ENCODE data around the gene IRF2.

Gene IRF2

DNA sequence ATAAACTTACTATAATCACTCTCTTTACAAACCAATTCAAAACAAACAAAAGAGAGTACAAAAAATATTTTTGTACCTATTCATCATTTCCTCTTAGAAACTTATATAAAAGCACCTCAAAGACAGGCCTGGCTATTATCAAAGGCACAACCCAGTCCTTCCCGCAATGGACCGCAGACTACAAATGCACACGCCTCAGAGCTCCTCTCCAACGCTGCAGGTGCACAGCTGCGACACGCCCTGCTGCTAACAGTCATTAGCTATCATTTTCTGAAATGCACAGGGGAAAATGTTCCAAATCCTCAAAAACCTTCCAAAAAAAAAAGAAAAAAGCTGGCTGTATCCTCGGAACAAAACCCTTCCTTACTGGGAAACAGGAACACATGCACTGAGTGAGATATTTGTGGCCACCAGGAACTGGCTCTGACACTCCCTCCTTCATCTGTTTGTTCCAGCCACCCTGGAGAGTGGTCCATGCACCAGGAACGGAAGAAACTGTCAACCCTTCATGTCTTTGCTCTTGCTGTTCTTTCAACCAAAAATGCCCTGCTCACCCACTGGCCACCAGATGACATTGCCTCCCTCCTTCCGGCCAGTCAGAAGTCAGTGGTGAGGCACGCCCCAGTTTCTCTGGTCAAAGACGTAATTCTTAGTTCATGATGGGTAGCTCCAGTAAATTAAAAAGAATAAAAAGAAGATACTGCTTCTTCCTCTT, 16.7 kb downstream of the IRF2 start:
- Histone ChIP-seq H3K4me3 (ENCODE audit: low read length) (no peak overlapping the region), H3K9ac (ENCODE audit: low read length) (no peak overlapping the region), H3K4me1 (ENCODE audit: control insufficient read depth, insufficient read depth, low read length) (peaks cover 42% of the 10 kb centered on the region), H3K36me3 (ENCODE audit: control insufficient read depth, insufficient read depth, low read length) (no peaks in the 10 kb centered on the region), H3K27me3 (ENCODE audit: control insufficient read depth, insufficient read depth, low read length) (no peaks in the 10 kb centered on the region), H3K9me3 (ENCODE audit: control insufficient read depth, low read length) (no peaks in the 10 kb centered on the region)

DNA sequence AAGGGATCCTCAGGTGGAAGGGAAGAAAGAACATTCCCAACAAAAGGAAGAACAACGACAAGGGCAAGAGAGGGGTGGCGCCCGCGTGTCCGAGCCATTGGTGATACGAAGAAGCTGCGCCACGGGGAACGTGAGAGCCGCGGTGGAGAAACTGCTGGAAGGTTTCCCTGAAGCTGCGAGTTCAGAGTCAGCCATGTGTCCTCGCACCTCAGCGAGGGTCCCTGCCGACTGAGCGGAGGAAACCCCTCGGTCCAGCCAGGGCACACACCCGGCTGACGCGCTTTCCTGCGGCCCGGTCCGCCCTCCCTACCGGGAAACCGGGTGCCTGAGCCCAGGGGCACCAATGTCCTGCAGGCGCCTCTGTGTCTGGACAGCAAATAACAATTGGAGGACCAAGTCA, 18.0 kb downstream of the IRF2 start:
- peaks cover 32% of the 10 kb centered on the region for H3K4me1 ChIP-seq (ENCODE audit: control insufficient read depth, insufficient read depth, low read length)
- H3K27me3 ChIP-seq (ENCODE audit: control insufficient read depth, insufficient read depth, low read length), result no peaks in the 10 kb centered on the region
- no peak overlapping the region for H3K4me3 ChIP-seq (ENCODE audit: low read length)
- no peak overlapping the region for H3K9ac ChIP-seq (ENCODE audit: low read length)
- H3K36me3 ChIP-seq (ENCODE audit: control insufficient read depth, insufficient read depth, low read length), result no peaks in the 10 kb centered on the region
- H3K9me3 ChIP-seq (ENCODE audit: control insufficient read depth, low read length), result no peaks in the 10 kb centered on the region

GRCh38 chr4:184455299-184455698, 19.1 kb downstream of the IRF2 start:
- Histone ChIP-seq H3K9ac (ENCODE audit: low read length) (no peak overlapping the region), H3K9me3 (ENCODE audit: control insufficient read depth, low read length) (no peaks in the 10 kb centered on the region), H3K27me3 (ENCODE audit: control insufficient read depth, insufficient read depth, low read length) (no peaks in the 10 kb centered on the region), H3K4me3 (ENCODE audit: low read length) (no peak overlapping the region), H3K4me1 (ENCODE audit: control insufficient read depth, insufficient read depth, low read length) (peaks cover 39% of the 10 kb centered on the region), H3K36me3 (ENCODE audit: control insufficient read depth, insufficient read depth, low read length) (no peaks in the 10 kb centered on the region)

DNA sequence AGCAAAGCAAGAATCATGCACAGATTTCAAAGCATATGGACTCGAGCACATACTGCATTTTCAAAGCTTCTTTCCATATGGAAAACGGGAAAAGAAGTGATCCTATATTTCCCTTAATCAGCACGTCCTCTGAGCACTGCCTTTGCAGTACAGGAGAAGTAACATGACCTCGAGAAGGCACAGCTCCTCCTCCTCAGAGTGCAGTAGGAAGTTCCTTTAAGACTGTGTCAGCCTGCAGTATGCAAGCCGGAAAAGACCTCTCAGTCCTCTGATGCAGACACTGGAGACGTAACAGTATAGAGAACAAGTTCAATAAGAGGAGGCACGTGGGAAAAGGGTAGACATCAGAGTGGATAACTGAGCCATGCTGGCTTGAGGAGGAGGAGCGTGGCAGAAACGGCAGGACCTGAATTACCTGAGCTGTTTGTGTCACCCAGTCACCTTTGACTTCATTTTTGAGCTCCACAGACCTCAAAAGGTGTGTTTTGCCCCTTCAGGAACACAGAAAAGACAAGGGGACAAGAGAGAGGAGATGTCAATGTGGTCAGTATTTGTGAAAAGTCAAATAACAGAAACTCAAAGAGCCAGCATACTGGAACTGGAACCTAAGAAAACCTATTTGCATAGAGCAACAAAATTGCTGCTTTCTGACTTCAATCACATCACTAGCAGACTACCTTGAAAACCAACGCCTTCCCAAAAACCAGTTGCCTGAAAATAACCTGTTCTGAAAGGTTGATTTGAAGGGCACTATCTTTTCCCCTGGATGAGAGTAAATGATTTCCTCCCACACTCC, 20.8 kb downstream of the IRF2 start:
- H3K4me1 ChIP-seq (ENCODE audit: control insufficient read depth, insufficient read depth, low read length), result peaks cover 56% of the 10 kb centered on the region
- H3K27me3 ChIP-seq (ENCODE audit: control insufficient read depth, insufficient read depth, low read length), result no peaks in the 10 kb centered on the region
- H3K4me3 ChIP-seq (ENCODE audit: low read length), result no peak overlapping the region
- H3K9me3 ChIP-seq (ENCODE audit: control insufficient read depth, low read length), result no peaks in the 10 kb centered on the region
- peak overlapping the region; percentile 60 for H3K9ac ChIP-seq (ENCODE audit: low read length)
- H3K36me3 ChIP-seq (ENCODE audit: control insufficient read depth, insufficient read depth, low read length), result no peaks in the 10 kb centered on the region

DNA sequence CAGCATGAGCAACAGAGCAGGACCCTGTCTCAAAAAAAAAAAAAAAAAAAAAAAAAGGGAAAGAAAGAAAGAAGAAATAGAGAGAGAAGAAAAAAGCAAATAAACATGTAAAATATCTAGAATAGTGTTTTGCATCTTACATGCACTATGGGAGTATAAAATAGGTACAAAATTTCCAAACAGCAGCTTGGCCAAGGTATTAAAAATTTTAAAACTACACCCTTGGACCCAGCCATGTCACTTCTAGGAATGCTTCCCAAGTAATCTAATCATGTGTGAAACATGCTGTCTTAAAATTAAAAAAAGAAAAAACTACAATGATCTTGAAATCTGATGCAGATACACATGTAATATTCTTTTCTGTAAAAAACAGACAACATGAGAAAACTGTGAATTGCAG, 21.6 kb downstream of the IRF2 start:
- H3K9me3 ChIP-seq (ENCODE audit: control insufficient read depth, low read length), result no peaks in the 10 kb centered on the region
- peaks cover 51% of the 10 kb centered on the region for H3K4me1 ChIP-seq (ENCODE audit: control insufficient read depth, insufficient read depth, low read length)
- H3K9ac ChIP-seq (ENCODE audit: low read length), result no peak overlapping the region
- no peak overlapping the region for H3K4me3 ChIP-seq (ENCODE audit: low read length)
- H3K27me3 ChIP-seq (ENCODE audit: control insufficient read depth, insufficient read depth, low read length), result no peaks in the 10 kb centered on the region
- H3K36me3 ChIP-seq (ENCODE audit: control insufficient read depth, insufficient read depth, low read length), result no peaks in the 10 kb centered on the region

DNA sequence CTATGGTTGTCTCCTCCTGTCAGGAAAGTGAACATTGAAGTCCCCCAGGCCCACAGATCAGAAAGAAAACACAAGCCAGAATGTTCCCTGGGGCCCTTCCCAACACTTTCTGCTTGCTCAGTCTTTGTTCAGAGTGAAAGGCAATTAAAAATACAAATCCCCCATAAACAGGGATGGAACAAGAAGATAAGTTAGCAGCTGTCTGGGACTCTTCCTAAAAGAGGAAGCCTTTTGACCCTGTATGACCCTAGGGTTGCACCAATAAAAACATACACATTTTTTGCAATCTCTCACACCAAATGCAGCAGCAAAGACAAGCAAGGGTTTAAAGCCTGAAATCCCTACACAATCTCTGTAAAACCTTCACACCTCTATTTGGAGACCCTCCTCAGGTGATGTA, 22.6 kb downstream of the IRF2 start:
- Histone ChIP-seq H3K27me3 (ENCODE audit: control insufficient read depth, insufficient read depth, low read length) (no peaks in the 10 kb centered on the region), H3K4me1 (ENCODE audit: control insufficient read depth, insufficient read depth, low read length) (peaks cover 44% of the 10 kb centered on the region), H3K9me3 (ENCODE audit: control insufficient read depth, low read length) (no peaks in the 10 kb centered on the region), H3K4me3 (ENCODE audit: low read length) (no peak overlapping the region), H3K9ac (ENCODE audit: low read length) (no peak overlapping the region), H3K36me3 (ENCODE audit: control insufficient read depth, insufficient read depth, low read length) (no peaks in the 10 kb centered on the region)

- H3K4me3 ChIP-seq (ENCODE audit: low read length), result no peak overlapping the region
- H3K9me3 ChIP-seq (ENCODE audit: control insufficient read depth, low read length), result no peaks in the 10 kb centered on the region
- H3K9ac ChIP-seq (ENCODE audit: low read length), result no peak overlapping the region
- peaks cover 44% of the 10 kb centered on the region for H3K4me1 ChIP-seq (ENCODE audit: control insufficient read depth, insufficient read depth, low read length)
- no peaks in the 10 kb centered on the region for H3K27me3 ChIP-seq (ENCODE audit: control insufficient read depth, insufficient read depth, low read length)
- no peaks in the 10 kb centered on the region for H3K36me3 ChIP-seq (ENCODE audit: control insufficient read depth, insufficient read depth, low read length)
These were observed 23.4 kb downstream of the IRF2 start for GRCh38 chr4:184450743-184451535.

- Histone ChIP-seq H3K36me3 (ENCODE audit: control insufficient read depth, insufficient read depth, low read length) (no peaks in the 10 kb centered on the region), H3K9ac (ENCODE audit: low read length) (no peak overlapping the region), H3K4me1 (ENCODE audit: control insufficient read depth, insufficient read depth, low read length) (peaks cover 44% of the 10 kb centered on the region), H3K27me3 (ENCODE audit: control insufficient read depth, insufficient read depth, low read length) (no peaks in the 10 kb centered on the region), H3K4me3 (ENCODE audit: low read length) (no peak overlapping the region), H3K9me3 (ENCODE audit: control insufficient read depth, low read length) (no peaks in the 10 kb centered on the region)
These were observed 24.3 kb downstream of the IRF2 start for GRCh38 chr4:184450045-184450444.

GRCh38 chr4:184448821-184449220, 25.5 kb downstream of the IRF2 start:
- Histone ChIP-seq H3K27me3 (ENCODE audit: control insufficient read depth, insufficient read depth, low read length) (no peaks in the 10 kb centered on the region), H3K4me1 (ENCODE audit: control insufficient read depth, insufficient read depth, low read length) (peaks cover 38% of the 10 kb centered on the region), H3K4me3 (ENCODE audit: low read length) (peak overlapping the region; percentile 7), H3K9me3 (ENCODE audit: control insufficient read depth, low read length) (no peaks in the 10 kb centered on the region), H3K36me3 (ENCODE audit: control insufficient read depth, insufficient read depth, low read length) (no peaks in the 10 kb centered on the region), H3K9ac (ENCODE audit: low read length) (peak overlapping the region; percentile 17)

DNA sequence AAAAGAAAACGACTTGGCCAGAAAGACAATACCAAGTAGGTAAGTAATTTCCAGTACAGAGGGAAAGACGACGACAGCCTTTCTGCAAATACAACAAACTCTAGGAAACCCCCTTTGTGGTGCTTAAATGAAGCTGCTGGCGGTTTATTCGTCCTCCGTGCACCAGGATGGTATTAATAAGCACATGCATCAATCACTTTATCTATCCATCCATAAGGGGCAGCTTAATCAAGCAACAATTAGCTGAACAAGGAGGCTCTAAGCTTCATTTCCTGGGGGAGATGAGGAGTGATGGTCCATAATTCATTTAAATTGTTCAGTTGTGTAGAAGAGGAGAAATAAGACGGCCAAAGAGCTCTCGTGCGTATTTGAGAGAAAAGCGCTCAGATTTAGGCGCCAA, 26.2 kb downstream of the IRF2 start:
- Histone ChIP-seq H3K4me3 (ENCODE audit: low read length) (no peak overlapping the region), H3K4me1 (ENCODE audit: control insufficient read depth, insufficient read depth, low read length) (peaks cover 31% of the 10 kb centered on the region), H3K27me3 (ENCODE audit: control insufficient read depth, insufficient read depth, low read length) (no peaks in the 10 kb centered on the region), H3K9ac (ENCODE audit: low read length) (no peak overlapping the region), H3K9me3 (ENCODE audit: control insufficient read depth, low read length) (no peaks in the 10 kb centered on the region), H3K36me3 (ENCODE audit: control insufficient read depth, insufficient read depth, low read length) (no peaks in the 10 kb centered on the region)

DNA sequence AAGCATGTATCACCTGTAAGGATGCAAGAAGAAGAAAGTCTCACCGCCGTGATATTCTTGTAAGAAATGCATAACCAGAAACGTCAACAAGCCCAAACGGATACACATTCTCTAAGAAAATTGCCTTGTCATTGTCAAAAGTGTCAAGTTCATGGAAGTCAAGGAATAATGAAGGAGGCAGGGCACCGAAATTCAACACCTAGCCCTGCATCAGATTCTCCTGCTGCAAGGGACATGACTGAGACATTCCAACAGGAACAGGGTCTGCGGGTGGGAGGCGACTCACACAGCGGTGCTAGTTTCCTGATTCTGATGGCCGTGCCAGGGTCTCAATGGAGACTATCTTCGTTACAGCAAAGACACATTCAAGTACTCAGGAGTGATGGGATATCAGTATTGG, 26.7 kb downstream of the IRF2 start:
- peaks cover 28% of the 10 kb centered on the region for H3K4me1 ChIP-seq (ENCODE audit: control insufficient read depth, insufficient read depth, low read length)
- no peaks in the 10 kb centered on the region for H3K27me3 ChIP-seq (ENCODE audit: control insufficient read depth, insufficient read depth, low read length)
- H3K4me3 ChIP-seq (ENCODE audit: low read length), result no peak overlapping the region
- H3K36me3 ChIP-seq (ENCODE audit: control insufficient read depth, insufficient read depth, low read length), result no peaks in the 10 kb centered on the region
- H3K9ac ChIP-seq (ENCODE audit: low read length), result no peak overlapping the region
- no peaks in the 10 kb centered on the region for H3K9me3 ChIP-seq (ENCODE audit: control insufficient read depth, low read length)

DNA sequence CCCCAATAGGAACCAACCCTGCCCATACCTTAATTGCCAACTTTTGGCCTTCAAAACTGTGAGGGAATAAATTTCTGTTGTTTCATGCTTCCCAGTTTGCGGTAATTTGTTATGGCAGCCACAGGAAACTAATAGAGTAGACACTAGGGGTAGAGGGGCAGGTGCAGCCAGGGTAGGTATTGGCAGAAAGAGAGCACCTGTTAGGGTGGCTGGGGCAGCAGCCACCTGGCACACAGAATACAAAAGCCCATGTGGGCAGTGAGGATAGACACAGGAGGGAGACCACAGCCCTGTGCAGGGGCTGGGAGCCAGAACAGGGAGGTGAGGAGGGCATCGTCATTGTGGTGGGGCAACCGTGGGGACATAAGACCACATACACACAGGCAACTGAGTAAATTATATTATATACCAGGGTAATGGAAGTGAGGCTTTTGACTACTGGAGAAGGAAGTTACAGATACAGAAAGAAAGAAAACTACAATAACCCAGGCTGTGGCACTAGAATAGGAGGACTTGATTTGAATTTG, 28.2 kb downstream of the IRF2 start:
- H3K36me3 ChIP-seq (ENCODE audit: control insufficient read depth, insufficient read depth, low read length), result no peaks in the 10 kb centered on the region
- no peaks in the 10 kb centered on the region for H3K27me3 ChIP-seq (ENCODE audit: control insufficient read depth, insufficient read depth, low read length)
- no peak overlapping the region for H3K4me3 ChIP-seq (ENCODE audit: low read length)
- no peaks in the 10 kb centered on the region for H3K9me3 ChIP-seq (ENCODE audit: control insufficient read depth, low read length)
- H3K9ac ChIP-seq (ENCODE audit: low read length), result no peak overlapping the region
- peaks cover 39% of the 10 kb centered on the region for H3K4me1 ChIP-seq (ENCODE audit: control insufficient read depth, insufficient read depth, low read length)
